Suprapubic skin (tissue), 4 donors: Measurements from ENCODE around the gene LYL1.

Experiments used
- CTCF ChIP-seq, 2 donors: fragments of 200-600 bp in 1 of 2; fragments of 450-650 bp in 1 of 2; sonication (generic) in 1 of 2; IDR thresholded peaks; one replicate each; pipeline ENCODE4 v1.5.1; 2016 to 2019; ENCODE audit warnings: antibody characterized with exemption in 2 of 2, mild to moderate bottlenecking in 1 of 2, moderate library complexity in 1 of 2
- EP300 ChIP-seq: sonication (generic); formaldehyde crosslinking; IDR thresholded peaks from one replicate; pipeline ENCODE4 v1.6.1; 2017; ENCODE audit warnings: antibody characterized with exemption
- POLR2A ChIP-seq, 2 donors: fragments of 450-650 bp; IDR thresholded peaks; one replicate each; pipeline ENCODE4 v1.6.1; 2017; ENCODE audit warnings: antibody characterized with exemption in 2 of 2, mild to moderate bottlenecking in 2 of 2, moderate library complexity in 2 of 2
- POLR2AphosphoS5 ChIP-seq, 3 donors: sonication (generic); formaldehyde crosslinking; IDR thresholded peaks; one replicate each; pipeline ENCODE4 v1.6.1; 2017; ENCODE audit warnings: antibody characterized with exemption in 3 of 3

- TF ChIP-seq CTCF (IDR thresholded peaks at IDR 0.05) (no peak), EP300 (no peak), POLR2A (IDR thresholded peaks at IDR 0.05) (no peak), POLR2AphosphoS5 (IDR thresholded peaks at IDR 0.05) (no peak)
Observed at GRCh38 chr19:13104848-13105711, 2.4 kb upstream of the LYL1 start.
